ENCODE results near the gene EP400.

Gene EP400

DNA sequence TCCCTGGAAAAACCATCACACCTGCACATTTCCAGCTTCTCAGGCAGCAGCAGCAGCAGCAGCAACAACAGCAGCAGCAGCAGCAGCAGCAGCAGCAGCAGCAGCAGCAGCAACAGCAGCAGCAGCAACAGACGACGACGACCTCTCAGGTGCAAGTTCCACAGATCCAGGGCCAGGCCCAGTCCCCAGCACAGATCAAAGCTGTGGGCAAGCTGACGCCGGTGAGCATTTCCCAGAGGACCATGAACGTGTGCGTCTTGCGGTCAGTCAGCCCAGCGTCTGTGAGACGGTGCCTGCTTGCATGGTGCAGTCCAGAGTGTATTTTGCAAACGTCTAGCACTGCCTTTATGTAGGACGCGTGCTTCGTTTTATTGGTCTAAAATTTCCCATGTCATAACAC, 112.7 kb downstream of the EP400 start:
- no peak for TF ChIP-seq POLR2AphosphoS5 (IDR thresholded peaks at IDR 0.05; ENCODE audit: low read depth, low read length)
- no peak for TF ChIP-seq POLR2A (IDR thresholded peaks at IDR 0.05; ENCODE audit: low read depth, low read length)
- TF ChIP-seq TAF1 (IDR thresholded peaks at IDR 0.05; ENCODE audit: borderline replicate concordance, low read depth, low read length), result no peak
- DNase-seq (ENCODE audit: insufficient read length) (no peak), FAIRE-seq (no peak)

- FAIRE-seq (no peak), DNase-seq (ENCODE audit: insufficient read length) (no peak)
- TF ChIP-seq TAF1 (IDR thresholded peaks at IDR 0.05; ENCODE audit: borderline replicate concordance, low read depth, low read length), result no peak
- TF ChIP-seq POLR2A (IDR thresholded peaks at IDR 0.05; ENCODE audit: low read depth, low read length), result no peak
- no peak for TF ChIP-seq POLR2AphosphoS5 (IDR thresholded peaks at IDR 0.05; ENCODE audit: low read depth, low read length)
These were observed 113.7 kb downstream of the EP400 start for GRCh38 chr12:132063491-132063890.

- DNase-seq (ENCODE audit: insufficient read length) (no peak), FAIRE-seq (no peak)
- no peak for TF ChIP-seq POLR2AphosphoS5 (IDR thresholded peaks at IDR 0.05; ENCODE audit: low read depth, low read length)
- TF ChIP-seq TAF1 (IDR thresholded peaks at IDR 0.05; ENCODE audit: borderline replicate concordance, low read depth, low read length), result no peak
- TF ChIP-seq POLR2A (IDR thresholded peaks at IDR 0.05; ENCODE audit: low read depth, low read length), result no peak
These were observed 114.9 kb downstream of the EP400 start for GRCh38 chr12:132064631-132065030.

DNA sequence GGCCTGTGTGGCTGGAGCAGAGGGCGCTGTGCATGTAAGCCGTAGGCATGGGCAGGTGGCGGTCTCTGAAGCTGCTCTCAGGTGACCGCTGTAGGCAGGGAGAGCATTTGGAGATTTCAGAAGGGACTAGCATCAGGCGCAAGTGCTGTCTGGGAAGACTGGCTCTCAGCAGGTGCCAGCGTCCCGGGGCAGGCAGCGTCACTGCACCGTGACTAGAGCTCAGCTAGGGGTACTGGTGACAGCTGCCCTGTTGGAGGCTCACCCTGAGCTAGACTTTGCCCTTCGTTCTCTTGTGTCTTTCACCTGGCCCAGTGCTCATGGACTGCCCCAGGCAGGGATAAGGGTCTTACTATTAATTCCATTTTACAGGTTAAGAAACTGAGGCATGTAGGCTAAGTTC, 115.5 kb downstream of the EP400 start:
- FAIRE-seq (no peak), DNase-seq (ENCODE audit: insufficient read length) (no peak)
- TF ChIP-seq POLR2AphosphoS5 (IDR thresholded peaks at IDR 0.05; ENCODE audit: low read depth, low read length), result no peak
- TF ChIP-seq POLR2A (IDR thresholded peaks at IDR 0.05; ENCODE audit: low read depth, low read length), result no peak
- no peak for TF ChIP-seq TAF1 (IDR thresholded peaks at IDR 0.05; ENCODE audit: borderline replicate concordance, low read depth, low read length)

- FAIRE-seq (no peak), DNase-seq (ENCODE audit: insufficient read length) (no peak)
- TF ChIP-seq POLR2A (IDR thresholded peaks at IDR 0.05; ENCODE audit: low read depth, low read length), result no peak
- no peak for TF ChIP-seq TAF1 (IDR thresholded peaks at IDR 0.05; ENCODE audit: borderline replicate concordance, low read depth, low read length)
- TF ChIP-seq POLR2AphosphoS5 (IDR thresholded peaks at IDR 0.05; ENCODE audit: low read depth, low read length), result no peak
These were observed 116.0 kb downstream of the EP400 start for GRCh38 chr12:132065609-132066344.

DNA sequence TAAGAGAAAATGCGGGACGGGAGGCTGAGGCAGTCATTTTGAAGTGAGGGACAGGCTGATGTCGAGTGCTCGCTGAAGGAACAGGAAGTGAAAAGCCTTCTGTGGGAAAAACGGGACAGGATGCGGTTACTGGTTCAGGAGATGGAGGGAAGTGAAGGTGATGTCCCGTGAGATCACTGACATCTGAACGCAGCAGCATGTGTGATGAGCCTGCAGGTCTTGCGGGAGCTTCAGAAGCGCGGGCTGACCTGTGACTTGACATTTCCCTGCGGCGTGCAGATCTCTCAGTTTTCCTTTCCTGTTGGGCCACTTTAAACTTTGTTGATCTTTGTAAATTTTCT, 116.6 kb downstream of the EP400 start:
- DNase-seq (ENCODE audit: insufficient read length), result no peak
- FAIRE-seq, result peak; percentile 90
- no peak for TF ChIP-seq POLR2A (IDR thresholded peaks at IDR 0.05; ENCODE audit: low read depth, low read length)
- no peak for TF ChIP-seq POLR2AphosphoS5 (IDR thresholded peaks at IDR 0.05; ENCODE audit: low read depth, low read length)

DNA sequence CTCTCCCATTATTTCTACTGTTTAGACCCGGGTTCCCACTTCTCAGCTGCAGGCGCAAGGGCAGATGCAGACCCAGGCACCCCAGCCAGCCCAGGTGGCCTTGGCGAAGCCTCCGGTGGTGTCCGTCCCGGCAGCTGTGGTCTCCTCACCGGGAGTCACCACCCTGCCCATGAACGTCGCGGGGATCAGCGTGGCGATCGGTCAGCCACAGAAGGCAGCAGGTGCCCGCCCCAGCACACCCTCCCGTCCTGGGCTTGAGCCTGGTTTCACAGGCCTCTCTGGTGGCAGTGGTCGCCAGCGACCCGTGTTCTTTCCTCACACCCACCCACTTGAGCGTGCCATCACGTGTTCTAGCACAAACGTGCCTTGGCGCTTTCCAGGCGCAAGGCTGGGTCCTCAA, 117.0 kb downstream of the EP400 start:
- DNase-seq (ENCODE audit: insufficient read length) (no peak), FAIRE-seq (peak; percentile 51)
- no peak for TF ChIP-seq POLR2A (IDR thresholded peaks at IDR 0.05; ENCODE audit: low read depth, low read length)
- no peak for TF ChIP-seq TAF1 (IDR thresholded peaks at IDR 0.05; ENCODE audit: borderline replicate concordance, low read depth, low read length)
- no peak for TF ChIP-seq POLR2AphosphoS5 (IDR thresholded peaks at IDR 0.05; ENCODE audit: low read depth, low read length)

GRCh38 chr12:132067182-132067581, 117.4 kb downstream of the EP400 start:
- no peak for FAIRE-seq
- TF ChIP-seq POLR2AphosphoS5 (IDR thresholded peaks at IDR 0.05; ENCODE audit: low read depth, low read length), result no peak
- no peak for TF ChIP-seq POLR2A (IDR thresholded peaks at IDR 0.05; ENCODE audit: low read depth, low read length)
- TF ChIP-seq TAF1 (IDR thresholded peaks at IDR 0.05; ENCODE audit: borderline replicate concordance, low read depth, low read length), result no peak
- DNase-seq (ENCODE audit: insufficient read length), result no peak

DNA sequence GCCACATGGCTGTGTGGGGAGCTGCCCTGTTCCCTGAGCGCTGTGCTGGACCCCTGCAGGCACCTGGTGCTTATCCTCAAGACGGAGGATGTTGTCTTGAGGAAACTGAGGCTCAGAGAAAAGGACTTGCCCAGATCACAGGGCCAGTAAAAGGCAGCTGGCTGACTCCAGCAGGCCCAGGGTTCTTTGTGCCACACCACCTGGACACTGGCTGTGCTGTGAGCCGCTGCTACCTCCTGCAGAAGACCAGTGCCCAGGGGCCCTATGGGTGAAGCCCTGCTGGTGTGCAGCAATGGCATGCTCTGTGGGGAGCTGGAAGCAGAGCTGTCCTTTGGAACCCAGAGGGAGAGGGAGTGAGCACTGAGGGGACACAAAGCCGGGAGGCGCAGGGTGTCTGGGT, 118.5 kb downstream of the EP400 start:
- FAIRE-seq (no peak), DNase-seq (ENCODE audit: insufficient read length) (no peak)
- TF ChIP-seq POLR2AphosphoS5 (IDR thresholded peaks at IDR 0.05; ENCODE audit: low read depth, low read length) (no peak), POLR2A (IDR thresholded peaks at IDR 0.05; ENCODE audit: low read depth, low read length) (no peak), TAF1 (IDR thresholded peaks at IDR 0.05; ENCODE audit: borderline replicate concordance, low read depth, low read length) (no peak)

GRCh38 chr12:132069336-132069985, 119.7 kb downstream of the EP400 start:
- TF ChIP-seq TAF1 (IDR thresholded peaks at IDR 0.05; ENCODE audit: borderline replicate concordance, low read depth, low read length), result no peak
- DNase-seq (ENCODE audit: insufficient read length) (no peak), FAIRE-seq (no peak)

DNA sequence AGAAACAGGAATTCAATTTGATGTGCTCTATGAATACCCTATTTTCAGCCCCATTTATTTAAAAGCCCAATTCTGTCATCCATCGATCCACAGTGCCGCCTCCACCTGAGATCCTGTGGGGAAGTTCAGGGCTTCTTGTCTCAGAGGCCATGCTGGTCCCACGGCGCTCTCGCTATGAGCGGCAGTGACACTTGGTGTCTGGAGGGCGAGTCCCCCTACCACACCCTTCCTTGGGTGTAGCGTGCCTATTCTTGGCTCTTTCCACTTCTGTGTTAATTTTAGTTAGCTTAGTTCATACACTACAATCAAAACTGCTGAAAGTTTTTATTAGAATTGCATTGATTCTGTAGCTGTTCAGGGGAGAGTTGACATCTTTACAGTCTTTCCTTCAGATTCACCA, 120.6 kb downstream of the EP400 start:
- FAIRE-seq (no peak), DNase-seq (ENCODE audit: insufficient read length) (no peak)
- TF ChIP-seq TAF1 (IDR thresholded peaks at IDR 0.05; ENCODE audit: borderline replicate concordance, low read depth, low read length) (no peak), POLR2AphosphoS5 (IDR thresholded peaks at IDR 0.05; ENCODE audit: low read depth, low read length) (no peak), POLR2A (IDR thresholded peaks at IDR 0.05; ENCODE audit: low read depth, low read length) (no peak)

GRCh38 chr12:132071040-132071810, 121.5 kb downstream of the EP400 start:
- TF ChIP-seq TAF1 (IDR thresholded peaks at IDR 0.05; ENCODE audit: borderline replicate concordance, low read depth, low read length), result no peak
- TF ChIP-seq POLR2AphosphoS5 (IDR thresholded peaks at IDR 0.05; ENCODE audit: low read depth, low read length), result no peak
- TF ChIP-seq POLR2A (IDR thresholded peaks at IDR 0.05; ENCODE audit: low read depth, low read length), result no peak
- DNase-seq (ENCODE audit: insufficient read length) (peak; percentile 54), FAIRE-seq (peak; percentile 87)
